GM18858 (cell line): ENCODE results near the gene BAHD1.

Experiments
- ATAC-seq: cut with Tn5 transposase; IDR thresholded peaks from one replicate; pipeline ENCODE4 v1.9.1; 2021; ENCODE audit not compliant: unreplicated experiment

Gene BAHD1

DNA sequence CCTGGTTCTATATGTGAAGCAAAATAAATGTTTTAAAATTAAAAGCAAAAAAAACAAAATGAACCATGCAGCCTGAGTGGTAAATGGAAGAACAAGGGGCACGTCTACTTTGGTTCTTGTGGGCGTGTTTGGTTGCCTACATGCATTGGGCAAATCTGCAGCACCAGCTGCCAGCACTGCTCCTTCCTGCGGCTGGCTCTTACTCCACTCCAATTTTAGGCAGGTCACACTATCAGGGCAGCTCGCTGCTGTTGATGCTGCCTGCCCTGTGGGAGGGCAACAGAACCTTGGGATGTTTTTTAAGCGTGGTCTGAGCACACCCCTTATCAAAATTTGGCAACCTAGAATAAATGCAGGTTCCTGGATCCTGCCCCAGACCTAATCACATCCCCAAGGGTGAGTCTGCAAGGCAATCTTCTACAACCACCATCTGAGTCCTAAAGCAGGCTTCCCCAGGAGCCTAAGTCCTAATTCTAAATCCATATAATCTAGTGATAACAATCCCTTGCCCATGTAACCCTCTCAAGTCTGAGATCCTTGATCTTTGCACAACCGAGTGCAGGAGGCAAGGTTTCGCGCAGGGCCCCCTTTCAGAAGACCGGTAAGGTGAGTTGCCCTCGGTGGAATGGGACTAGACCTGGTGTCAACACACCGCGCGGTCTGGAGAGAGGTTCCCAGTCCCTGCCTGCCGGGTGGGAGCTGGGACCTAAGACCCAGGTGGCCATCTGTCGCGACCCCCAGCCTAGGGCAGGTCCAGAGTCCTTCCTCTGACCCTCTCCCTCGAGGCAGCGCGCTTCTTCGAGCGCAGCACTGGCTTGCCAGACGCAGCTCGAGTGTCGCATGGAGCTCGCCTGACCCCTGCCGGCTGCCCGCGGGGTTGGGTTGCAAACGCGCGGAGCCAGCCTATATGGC is 19.3 kb upstream of the BAHD1 start:
- peak; percentile 71 for ATAC-seq

DNA sequence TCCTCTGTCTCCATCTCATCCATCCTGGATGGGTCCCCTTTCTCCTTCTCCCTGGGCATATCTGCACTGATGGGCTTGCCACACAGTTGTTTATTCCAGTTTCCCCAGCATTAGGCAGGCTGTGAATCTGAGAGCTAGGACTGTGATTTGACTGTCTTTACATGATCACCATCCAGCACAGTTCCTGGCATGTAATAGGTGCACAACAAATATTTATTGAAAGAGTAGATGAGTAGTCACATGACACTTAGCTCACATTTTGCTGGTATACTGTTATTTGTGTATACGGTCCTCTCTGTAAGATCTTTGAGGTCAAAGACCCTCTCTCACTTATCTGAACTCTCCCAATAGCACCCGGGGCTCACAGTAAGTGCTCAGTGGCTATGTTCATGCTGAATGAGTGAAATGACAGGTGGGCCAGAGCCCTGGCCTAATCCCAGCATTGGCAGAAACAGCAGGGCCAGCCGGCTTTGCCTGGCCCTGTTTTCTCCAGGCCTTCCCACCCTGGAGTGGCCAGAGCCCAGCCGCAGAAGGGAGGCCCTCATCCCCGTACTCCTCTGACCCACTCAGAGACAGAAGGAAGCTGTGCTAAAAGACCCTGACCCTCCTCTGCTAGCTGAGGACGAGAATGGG is 16.2 kb upstream of the BAHD1 start:
- ATAC-seq = no peak

DNA sequence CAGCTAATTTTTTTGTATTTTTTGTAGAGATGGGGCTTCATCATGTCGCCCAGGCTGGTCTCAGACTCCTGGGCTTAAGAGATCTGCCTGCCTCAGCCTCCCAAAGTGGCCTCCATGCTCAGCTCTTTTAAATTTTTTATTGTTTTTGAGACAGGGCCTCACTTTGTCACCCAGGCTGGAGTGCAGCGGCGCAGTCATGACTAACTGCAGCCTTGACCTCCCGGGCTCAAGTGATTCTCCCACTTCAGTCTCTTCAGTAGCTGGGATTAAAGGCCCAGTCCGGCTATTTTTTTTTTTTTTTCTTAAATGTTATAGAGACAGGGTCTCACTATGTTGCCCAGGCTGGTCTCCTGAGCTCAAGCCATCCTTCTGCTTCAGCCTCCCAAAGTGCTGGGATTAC is 15.1 kb upstream of the BAHD1 start:
- no peak for ATAC-seq

DNA sequence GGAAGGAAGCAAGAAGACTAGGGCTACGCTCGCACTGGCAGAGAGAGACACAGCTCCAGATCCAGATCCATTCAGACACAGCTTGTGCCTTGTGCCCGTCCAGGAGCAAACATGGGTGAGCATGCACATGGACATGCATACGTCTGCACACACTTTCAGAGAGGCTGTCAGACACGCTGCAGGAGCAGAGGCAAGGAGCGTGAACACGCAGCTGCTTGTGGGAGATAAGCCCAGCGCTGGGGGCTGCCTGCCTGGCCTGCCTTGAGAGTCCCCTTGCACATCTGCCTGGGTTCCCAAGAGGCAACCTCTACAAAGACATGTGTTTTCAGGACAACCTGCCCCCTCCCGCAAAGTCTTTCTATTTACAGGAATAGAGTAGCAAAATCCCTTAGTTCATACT is 13.6 kb upstream of the BAHD1 start:
- no peak for ATAC-seq

DNA sequence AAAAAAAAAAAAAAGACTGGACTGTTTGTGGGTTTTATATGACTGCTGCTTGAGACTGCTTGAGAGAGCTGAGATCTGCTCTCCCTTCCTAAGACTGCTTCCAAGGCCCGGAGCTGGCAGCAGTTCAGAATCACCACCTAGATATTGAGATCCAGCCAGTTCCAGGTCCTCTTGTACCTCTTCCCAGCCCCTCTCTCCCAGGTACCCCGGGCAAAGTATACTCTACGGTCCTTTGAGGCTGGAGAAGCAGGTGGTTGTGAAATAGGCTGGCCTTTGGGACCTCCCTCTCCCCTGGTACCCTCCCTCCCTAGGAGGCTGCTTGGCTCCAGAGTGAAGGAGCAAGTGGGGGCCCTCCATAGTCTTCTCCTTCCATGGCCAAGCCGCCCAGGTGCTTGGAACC is 12.6 kb upstream of the BAHD1 start:
- no peak for ATAC-seq

DNA sequence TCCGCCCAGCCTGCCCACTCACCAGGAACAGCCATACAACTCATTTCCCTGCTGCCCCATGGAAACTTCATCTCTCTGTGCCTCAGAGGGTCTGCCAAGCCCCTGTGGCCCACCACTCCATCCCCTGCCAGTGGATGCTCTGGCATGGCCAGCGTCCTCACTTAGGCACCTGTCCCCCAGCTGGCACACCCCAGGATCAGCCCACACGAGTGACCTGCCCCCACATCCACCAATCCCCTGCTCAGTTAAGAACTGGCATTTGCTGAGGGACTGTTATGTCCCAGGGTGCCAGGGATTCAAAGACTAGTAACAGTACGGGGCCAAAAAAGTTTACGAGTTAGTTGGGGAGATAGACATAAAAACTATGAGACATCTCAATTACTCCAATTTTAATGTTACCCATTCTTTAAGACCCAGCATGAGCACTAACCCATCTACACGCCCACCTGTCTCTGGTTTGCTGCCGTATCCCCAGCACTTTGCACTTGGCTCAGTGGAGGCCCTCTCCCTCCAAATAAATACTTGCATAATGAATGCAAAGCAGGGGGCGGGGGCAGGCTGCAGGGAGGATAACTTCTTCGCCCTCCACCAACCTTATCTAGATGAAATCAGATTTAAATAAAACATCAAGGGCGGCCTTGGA is 11.6 kb upstream of the BAHD1 start:
- no peak for ATAC-seq

DNA sequence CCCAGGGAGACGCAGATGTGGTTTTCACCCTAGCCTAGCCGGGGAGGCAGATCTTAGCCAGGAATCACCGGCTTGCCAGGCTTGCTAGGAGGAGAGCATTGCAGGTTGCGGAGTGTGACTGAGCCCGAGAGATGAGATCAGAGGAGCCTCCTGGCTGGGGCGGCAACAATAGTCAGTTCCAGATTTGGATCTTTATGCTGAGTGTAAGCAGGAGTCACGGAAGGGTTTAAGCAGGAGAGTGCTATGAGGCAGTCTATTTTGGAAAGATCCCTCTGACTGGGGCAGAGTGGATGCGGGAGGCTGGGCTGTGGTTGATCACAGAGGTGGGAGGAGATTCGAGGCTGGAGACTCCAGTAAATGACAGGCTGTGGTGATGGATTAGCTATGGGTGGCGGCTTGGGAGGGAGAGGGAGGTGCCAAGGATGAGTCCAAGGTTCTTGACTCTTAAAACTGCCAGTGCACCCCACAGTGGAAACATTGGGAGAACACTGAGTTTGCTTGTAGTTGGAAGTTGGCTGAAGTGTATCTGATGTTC is 10.4 kb upstream of the BAHD1 start:
- no peak for ATAC-seq

DNA sequence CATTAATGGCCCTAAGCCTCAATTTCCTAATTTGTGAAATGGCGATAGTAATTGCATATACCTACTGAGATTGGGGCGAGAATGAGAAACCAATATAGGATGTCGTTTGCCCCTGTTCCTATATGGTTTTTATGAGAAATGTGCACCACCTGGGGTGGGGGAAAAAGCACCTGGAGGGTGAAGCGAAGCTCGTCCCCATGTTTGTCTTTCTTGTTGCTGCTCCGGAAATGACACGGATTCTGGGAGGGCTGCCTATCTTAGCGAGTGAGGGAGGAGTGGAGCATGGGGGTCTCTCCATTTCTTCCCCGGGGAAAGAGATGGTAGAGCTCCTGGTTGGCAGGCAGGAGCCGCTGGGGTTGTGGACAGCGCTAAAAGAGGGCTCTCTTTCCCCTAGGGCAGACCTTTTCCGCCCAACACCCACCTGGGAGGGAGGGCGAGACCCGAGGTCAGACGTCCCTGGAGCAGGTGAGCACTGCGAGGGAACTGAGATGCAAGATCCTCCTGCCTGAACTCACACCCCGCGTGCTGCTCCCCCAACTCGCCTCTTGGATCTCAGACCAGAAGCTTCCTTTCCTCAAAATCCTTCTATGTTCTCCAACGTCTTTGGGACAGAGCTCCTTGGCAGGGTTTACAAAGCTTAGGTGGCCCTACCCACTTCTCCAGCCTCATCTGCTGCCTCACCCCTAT is 5.6 kb upstream of the BAHD1 start:
- no peak for ATAC-seq

DNA sequence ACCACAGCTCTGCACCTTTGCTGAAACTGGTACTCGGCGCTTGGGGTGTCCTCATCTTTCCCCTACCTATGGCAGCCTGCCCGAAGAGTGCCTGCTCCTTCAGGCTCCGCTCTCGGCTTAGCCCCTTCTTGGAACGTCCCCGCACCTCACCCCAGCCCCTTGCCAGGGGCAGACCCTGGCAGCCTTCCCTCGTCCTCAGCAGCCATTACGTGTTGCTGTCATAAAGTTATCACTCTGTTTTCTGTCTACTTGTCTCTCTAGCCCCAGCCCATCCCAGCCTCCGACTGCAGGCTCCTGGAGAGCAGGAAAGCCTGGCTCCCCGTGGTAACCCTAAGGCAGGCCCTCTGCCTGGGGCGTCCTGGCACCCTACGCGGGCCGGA is 5.1 kb upstream of the BAHD1 start:
- ATAC-seq = no peak

DNA sequence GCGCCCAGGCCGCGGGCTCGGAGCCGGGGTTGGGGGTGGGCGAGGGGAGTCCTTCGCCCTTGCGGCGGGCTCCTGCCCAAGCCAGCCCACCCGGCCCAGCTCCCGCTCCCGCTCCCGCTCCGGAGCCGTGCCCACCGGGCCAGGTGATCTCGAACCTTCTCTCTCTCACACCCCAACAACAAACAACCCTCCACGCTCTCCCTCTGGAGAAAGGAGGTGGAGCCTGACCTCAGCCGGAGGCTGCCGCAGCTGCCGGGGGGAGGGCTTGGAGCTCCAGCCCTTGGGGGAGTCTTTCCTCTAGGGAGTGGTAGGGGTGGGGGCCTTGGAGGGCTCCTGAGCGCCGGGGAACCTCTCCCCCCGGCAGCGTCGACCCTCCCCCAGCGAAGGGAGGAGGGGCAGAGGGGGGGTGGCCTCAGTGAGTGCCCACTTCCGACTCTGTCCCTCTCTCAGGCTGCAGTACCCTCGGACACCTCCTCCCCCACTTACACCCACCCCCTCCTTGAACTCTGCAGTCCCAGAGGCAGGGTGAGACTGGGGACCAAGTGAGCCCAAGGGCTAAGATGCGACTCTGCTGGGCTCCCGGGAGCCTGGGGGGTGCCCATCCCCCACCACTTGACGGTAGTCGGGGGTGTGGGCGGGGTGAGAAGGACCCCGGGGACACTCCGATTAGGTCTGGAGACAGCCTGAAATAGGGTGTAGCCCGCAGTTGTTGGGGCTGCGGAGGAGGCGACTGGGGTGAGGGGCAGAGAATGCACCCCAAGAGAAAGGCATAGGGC is 4.4 kb upstream of the BAHD1 start:
- no peak for ATAC-seq

DNA sequence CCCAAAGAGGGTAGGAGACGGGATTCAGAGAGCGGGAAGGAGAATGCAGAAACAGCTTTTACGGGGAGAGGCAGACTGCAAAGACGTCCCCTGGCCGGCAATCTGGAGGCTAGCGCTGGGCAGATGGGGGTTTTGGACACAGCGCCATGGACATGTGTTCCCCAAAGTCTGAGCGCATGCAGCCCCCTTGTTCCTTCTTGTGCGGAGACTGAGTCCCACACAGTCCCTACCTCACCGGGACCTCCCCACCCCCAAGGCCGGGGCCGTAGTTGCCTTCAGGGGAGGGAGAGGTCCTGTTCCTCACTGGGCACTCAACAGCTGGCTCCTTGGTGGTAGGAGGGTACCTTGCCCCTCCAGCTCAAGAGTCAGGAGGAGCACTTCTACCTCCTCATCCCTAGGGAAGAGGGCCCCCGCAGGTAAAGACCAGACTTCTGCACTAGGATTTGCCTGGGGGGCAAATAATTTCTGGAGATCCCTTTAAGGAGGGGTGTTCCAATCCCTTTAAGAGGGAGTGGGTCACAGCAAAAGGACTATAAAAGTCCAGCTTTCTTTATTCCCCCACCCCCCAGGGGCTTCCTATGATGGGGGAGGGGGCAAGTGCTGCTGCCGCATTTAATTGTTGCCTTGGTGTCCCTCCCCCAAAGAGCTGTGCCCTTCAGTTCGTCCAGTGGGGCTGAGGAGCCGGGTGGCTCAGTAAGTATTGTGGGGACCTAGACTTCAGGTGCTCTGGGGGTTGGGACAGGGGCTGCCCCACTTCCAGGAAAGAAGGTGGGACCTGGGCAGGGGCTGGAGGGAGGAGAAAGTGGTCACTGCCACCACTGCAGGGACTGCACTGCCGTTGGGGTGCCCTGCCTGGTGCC is 3.6 kb upstream of the BAHD1 start:
- ATAC-seq = no peak

DNA sequence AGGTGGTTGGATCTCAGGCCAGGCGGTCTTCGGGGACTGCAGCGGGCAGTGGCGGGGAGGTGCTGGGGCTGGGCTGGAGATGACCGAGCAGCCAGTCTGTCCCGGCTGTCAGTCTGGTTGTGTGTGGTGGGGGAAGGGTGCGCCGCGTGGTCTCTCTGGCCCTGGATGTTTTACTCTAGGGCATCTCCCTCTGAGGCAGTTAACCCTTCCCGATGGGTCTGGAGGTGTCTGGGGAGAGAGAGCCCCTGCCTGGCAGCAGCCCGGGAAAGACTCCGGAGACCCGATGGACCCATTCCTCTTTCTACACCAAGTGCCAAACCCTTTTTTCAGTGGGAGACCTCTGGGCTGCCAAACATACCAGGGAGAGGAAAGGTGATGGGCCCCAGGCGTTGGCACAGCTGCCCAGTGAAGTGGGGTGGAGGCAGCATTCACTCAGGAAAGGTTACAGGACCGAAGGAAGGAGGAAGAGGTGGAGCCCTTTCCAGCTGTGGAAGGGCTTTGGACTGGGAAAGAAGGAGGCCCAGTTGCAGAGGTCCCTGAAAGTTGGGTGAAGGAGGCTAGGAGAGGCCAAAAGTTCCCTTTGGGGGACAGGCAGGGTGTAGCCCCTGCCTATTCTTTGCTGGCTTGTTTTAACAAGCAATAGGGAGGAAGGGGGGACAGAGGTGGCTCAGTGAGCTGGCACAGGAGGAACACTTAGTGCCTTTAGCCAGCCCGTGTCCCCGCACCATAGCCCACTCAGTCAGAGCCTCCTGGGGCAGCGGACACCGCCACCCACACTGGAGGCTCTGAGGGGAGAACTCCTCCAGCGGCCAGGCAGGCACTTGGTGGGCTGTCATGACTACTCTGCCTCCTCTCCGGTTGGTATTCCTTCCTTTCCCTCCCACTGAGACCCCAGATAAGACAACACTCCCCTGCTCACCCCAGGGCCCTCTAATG is 2.7 kb upstream of the BAHD1 start:
- no peak for ATAC-seq

DNA sequence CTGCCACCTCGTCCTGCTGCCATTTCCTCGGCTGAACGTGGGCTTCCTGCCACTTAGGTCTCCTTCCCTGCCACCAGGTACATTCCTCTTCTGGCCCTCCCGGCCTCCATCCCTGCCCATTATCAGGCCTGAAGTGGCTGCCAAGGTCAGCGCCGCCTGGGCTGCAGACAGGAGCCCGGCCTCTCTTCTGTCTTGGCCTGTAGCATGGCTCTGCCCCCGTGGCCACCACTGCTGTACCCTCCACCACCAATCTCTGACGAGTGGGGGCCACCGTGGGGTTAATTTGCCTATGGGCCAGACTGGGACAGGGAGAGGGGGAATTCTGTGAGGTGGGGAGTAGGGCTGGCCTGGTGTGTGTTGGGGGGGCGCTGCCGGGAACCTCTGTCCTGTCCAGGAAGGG is 2.0 kb upstream of the BAHD1 start:
- ATAC-seq = no peak

DNA sequence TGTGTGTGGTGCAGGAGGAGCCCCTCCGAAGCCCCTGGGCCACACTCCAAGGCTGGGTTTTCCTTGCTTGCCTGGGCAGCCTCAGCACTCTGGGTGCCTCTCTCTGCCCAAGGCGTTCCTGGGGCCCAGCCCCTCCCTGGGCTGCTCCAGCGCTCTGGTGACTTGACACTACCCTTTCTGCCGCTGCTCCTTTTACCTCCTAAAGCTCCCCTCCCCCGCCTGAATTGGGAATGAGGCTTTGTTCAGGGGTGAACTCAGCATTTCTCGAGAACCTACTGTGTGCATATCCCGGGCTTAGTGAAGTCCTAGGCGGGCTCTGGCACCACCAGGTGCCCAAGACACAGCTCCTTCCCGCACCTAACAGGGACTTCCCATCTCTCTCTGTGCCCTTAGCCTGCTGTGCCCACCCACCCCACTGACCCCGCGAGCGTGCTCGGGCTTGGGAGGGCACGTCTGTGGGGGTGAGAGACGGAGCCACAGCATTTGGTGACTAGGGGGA is 1.2 kb upstream of the BAHD1 start:
- ATAC-seq = no peak

DNA sequence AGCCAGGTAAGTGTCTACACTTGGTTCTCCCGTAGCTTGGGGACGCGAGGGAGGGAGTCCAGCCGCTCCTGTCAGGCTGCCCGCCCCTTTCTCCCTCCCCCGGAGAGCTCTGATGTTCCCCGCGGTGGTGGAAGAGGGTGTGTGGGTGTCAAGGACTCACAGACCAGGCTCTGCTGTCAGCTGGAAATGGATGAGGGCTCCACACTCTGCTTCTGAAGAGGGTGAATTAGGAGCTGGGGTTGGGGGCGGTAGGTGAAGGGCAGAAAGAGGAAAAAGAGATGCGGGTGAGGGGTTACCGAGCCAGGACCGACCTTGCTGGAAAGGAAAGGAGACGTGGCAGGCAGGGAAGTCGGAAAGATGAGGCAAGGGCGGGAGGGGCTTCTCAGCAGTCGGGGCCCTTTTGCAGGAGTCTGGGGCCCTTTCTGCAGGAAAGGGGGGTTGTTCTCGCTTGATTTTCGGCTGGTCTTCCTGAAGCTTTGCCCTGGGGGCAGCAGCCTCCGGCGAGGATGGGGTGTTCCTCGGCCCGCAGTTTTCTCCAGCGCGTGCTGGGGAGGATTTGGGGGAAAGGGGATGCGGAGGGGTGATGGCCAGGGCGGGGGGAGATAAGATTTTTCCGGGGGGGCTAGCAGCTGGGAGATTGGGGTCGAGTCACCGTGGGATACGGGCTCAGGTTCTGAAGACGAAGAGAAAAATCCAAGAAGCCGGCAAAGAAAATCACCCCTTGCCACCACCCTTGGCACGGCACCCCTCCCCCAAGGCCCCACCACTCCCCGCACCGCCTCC is 602 bp upstream of the BAHD1 start:
- ATAC-seq = no peak

DNA sequence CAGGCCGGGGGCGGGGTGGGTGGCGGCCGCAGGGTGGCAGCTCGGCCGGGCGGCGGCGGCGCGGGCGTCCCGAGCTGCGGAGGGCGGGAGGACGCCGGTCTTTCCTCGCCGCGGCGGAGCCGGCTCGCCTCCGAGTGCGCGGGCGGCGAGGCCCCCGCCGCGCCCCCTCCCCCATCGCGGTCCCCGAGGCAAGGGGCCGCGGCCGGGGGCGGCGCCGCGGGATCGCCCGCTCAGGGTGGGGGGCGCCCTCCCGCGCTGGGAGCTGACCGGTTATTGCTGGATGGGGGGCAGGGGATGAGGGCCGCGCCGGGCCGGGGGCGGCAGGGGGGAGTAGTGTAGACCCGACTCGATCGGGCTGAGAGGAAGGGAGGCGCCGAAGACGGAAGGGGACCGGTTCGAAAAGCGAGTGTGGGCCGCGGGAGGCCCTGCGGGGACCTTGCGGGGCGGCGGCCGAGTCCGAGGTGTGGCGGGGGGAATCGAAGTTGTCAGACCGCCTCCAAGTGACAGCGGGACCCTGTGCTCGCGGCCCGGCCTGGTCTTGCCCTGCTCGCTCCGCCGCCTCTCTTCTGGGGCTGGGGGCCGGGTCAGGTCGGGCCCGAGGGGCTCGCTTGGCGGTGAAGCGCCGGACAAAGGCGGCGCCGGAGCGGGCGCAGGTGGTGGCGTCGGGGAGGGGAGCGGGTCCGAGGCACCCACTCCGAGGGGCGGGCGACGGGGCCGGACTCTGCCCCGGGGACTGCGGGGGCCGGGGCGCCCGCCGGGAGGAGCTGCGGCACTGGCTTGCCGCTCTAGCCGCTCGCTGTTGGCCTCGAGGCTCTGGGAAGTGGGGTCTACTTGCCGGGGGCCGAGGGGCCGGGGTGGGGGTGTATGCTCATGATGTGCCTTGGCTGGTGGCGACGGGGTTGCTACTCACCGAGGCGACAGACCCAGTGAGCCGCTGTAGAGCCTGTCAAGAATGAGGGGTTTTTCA is 1.1 kb downstream of the BAHD1 start:
- no peak for ATAC-seq
